ENCODE data around the gene ZNF319.

The ZNF319 gene

GRCh38 chr16:57964157-57964700 is 36.2 kb downstream of the ZNF319 start:
- H3K4me3 ChIP-seq (ENCODE audit: low read length): no peak overlapping the region
- H3K9me3 ChIP-seq (replicated peaks; ENCODE audit: insufficient read depth, low read length): no peaks in the 10 kb centered on the region
- 0 out of 2 replicates have a peak, but pooled peaks cover 4% of the 10 kb centered on the region for H3K4me1 ChIP-seq (ENCODE audit: low read length)
- no peak overlapping the region for H3K27ac ChIP-seq (ENCODE audit: low read length)
- no peaks in the 10 kb centered on the region for H3F3A ChIP-seq (ENCODE audit: insufficient read depth, low read length)
- no peaks in the 10 kb centered on the region for H4K20me1 ChIP-seq (ENCODE audit: insufficient read depth, low read length)
- no peaks in the 10 kb centered on the region for H3K9me2 ChIP-seq (replicated peaks; ENCODE audit: insufficient read depth, low read length)
- TF ChIP-seq EZH2 (optimal IDR thresholded peaks at IDR 0.05; ENCODE audit: low read depth, low read length) (no peak), EZH2phosphoT487 (IDR thresholded peaks at IDR 0.05; ENCODE audit: low read length) (no peak), CTCF (IDR thresholded peaks at IDR 0.05; ENCODE audit: low read length) (no peak)
- H3K9ac ChIP-seq (ENCODE audit: low read length): no peak overlapping the region
- H2AFZ ChIP-seq (ENCODE audit: low read length): no peak overlapping the region
- no peaks in the 10 kb centered on the region for H3K79me2 ChIP-seq (ENCODE audit: low read length)
- no peak overlapping the region for H3K4me2 ChIP-seq (ENCODE audit: low read depth, low read length)
- no peaks in the 10 kb centered on the region for H3K27me3 ChIP-seq (replicated peaks; ENCODE audit: insufficient read depth, low read length)
- DNase-seq: no peak
- H3K36me3 ChIP-seq (replicated peaks; ENCODE audit: insufficient read depth, low read length): no peaks in the 10 kb centered on the region

GRCh38 chr16:57962756-57963155 is 37.7 kb downstream of the ZNF319 start:
- Histone ChIP-seq H2AFZ (ENCODE audit: low read length) (no peak overlapping the region), H3K4me3 (ENCODE audit: low read length) (no peak overlapping the region), H3K9me3 (replicated peaks; ENCODE audit: insufficient read depth, low read length) (no peaks in the 10 kb centered on the region), H3K79me2 (ENCODE audit: low read length) (no peaks in the 10 kb centered on the region), H3K36me3 (replicated peaks; ENCODE audit: insufficient read depth, low read length) (no peaks in the 10 kb centered on the region), H3K4me2 (ENCODE audit: low read depth, low read length) (no peak overlapping the region), H4K20me1 (ENCODE audit: insufficient read depth, low read length) (no peaks in the 10 kb centered on the region), H3K4me1 (ENCODE audit: low read length) (0 out of 2 replicates have a peak, but pooled peaks cover 4% of the 10 kb centered on the region), H3K9me2 (replicated peaks; ENCODE audit: insufficient read depth, low read length) (no peaks in the 10 kb centered on the region), H3K27ac (ENCODE audit: low read length) (no peak overlapping the region), H3K9ac (ENCODE audit: low read length) (no peak overlapping the region), H3F3A (ENCODE audit: insufficient read depth, low read length) (no peaks in the 10 kb centered on the region), H3K27me3 (replicated peaks; ENCODE audit: insufficient read depth, low read length) (no peaks in the 10 kb centered on the region)
- no peak for TF ChIP-seq CTCF (IDR thresholded peaks at IDR 0.05; ENCODE audit: low read length)
- TF ChIP-seq EZH2phosphoT487 (IDR thresholded peaks at IDR 0.05; ENCODE audit: low read length): no peak
- no peak for TF ChIP-seq EZH2 (optimal IDR thresholded peaks at IDR 0.05; ENCODE audit: low read depth, low read length)
- no peak for DNase-seq

- no peaks in the 10 kb centered on the region for H3K79me2 ChIP-seq (ENCODE audit: low read length)
- H3K36me3 ChIP-seq (replicated peaks; ENCODE audit: insufficient read depth, low read length): no peaks in the 10 kb centered on the region
- DNase-seq: no peak
- no peak overlapping the region for H3K27ac ChIP-seq (ENCODE audit: low read length)
- H4K20me1 ChIP-seq (ENCODE audit: insufficient read depth, low read length): no peaks in the 10 kb centered on the region
- no peaks in the 10 kb centered on the region for H3K9me2 ChIP-seq (replicated peaks; ENCODE audit: insufficient read depth, low read length)
- TF ChIP-seq EZH2 (optimal IDR thresholded peaks at IDR 0.05; ENCODE audit: low read depth, low read length) (no peak), CTCF (IDR thresholded peaks at IDR 0.05; ENCODE audit: low read length) (no peak), EZH2phosphoT487 (IDR thresholded peaks at IDR 0.05; ENCODE audit: low read length) (no peak)
- no peaks in the 10 kb centered on the region for H3F3A ChIP-seq (ENCODE audit: insufficient read depth, low read length)
- no peaks in the 10 kb centered on the region for H3K27me3 ChIP-seq (replicated peaks; ENCODE audit: insufficient read depth, low read length)
- no peak overlapping the region for H2AFZ ChIP-seq (ENCODE audit: low read length)
- no peak overlapping the region for H3K9ac ChIP-seq (ENCODE audit: low read length)
- no peak overlapping the region for H3K4me3 ChIP-seq (ENCODE audit: low read length)
- H3K4me1 ChIP-seq (ENCODE audit: low read length): 0 out of 2 replicates have a peak, but pooled peaks cover 4% of the 10 kb centered on the region
- H3K9me3 ChIP-seq (replicated peaks; ENCODE audit: insufficient read depth, low read length): no peaks in the 10 kb centered on the region
- H3K4me2 ChIP-seq (ENCODE audit: low read depth, low read length): no peak overlapping the region
These were observed 38.4 kb downstream of the ZNF319 start for GRCh38 chr16:57962046-57962445.
